Ascending aorta (tissue), 2 donors: ENCODE measurements around the gene GPD2. TPM values are rescaled to one million over a fixed set of nuclear protein-coding genes. Genes with fewer than 3 reads are reported as not detected.

Experiments
- DNase-seq, 2 donors: peaks; one replicate each; pipeline ENCODE4 v3.0.0-alpha.2; 2019; ENCODE audit warnings: low spot score in 2 of 2
- H3K27ac ChIP-seq, 2 donors: fragments of 200-600 bp; sonication (generic); one replicate each; pipeline ENCODE4 v1.5.1; 2016 to 2017; ENCODE audit warnings: mild to moderate bottlenecking in 1 of 2
- H3K27me3 ChIP-seq: fragments of 200-600 bp; sonication (generic); one replicate; pipeline ENCODE4 v1.5.1; 2017
- H3K36me3 ChIP-seq, 2 donors: fragments of 200-600 bp; sonication (generic); one replicate each; pipeline ENCODE4 v1.5.1; 2016
- H3K4me1 ChIP-seq, 2 donors: fragments of 200-600 bp; sonication (generic); one replicate each; pipeline ENCODE4 v1.5.1; 2016 to 2017; ENCODE audit warnings: mild to moderate bottlenecking in 1 of 2
- H3K4me3 ChIP-seq, 2 donors: fragments of 200-600 bp; sonication (generic); one replicate each; pipeline ENCODE4 v1.5.1; 2016 to 2017; ENCODE audit warnings: mild to moderate bottlenecking in 1 of 2
- H3K9me3 ChIP-seq, 2 donors: fragments of 200-600 bp; sonication (generic); one replicate each; pipeline ENCODE4 v1.5.1; 2016
- intact Hi-C: fragments of 100-400 bp; cut with DNase I; formaldehyde crosslinking; loops from one replicate; pipeline ENCODE4 v1.15.1; 2023
- total RNA-seq: library from RNA; depleted of rRNA; stranded (reverse); fragments of >200 nt; gene quantifications from one replicate; pipeline ENCODE4 v1.1.0, GENCODE V29; 2016
- TF ChIP-seq, protein P1 (sequence below), 3 experiments: fragments of 200-600 bp in 2 of 3; fragments of 450-650 bp in 1 of 3; sonication (generic) in 2 of 3; IDR thresholded peaks; one replicate each; pipeline ENCODE4 v1.5.1; 2016 to 2019; ENCODE audit warnings: antibody characterized with exemption in 3 of 3, mild to moderate bottlenecking in 1 of 3, moderate library complexity in 1 of 3

GPD2 gene
- total RNA-seq, 1 donor from 2014 or later: 20.0 TPM

DNA sequence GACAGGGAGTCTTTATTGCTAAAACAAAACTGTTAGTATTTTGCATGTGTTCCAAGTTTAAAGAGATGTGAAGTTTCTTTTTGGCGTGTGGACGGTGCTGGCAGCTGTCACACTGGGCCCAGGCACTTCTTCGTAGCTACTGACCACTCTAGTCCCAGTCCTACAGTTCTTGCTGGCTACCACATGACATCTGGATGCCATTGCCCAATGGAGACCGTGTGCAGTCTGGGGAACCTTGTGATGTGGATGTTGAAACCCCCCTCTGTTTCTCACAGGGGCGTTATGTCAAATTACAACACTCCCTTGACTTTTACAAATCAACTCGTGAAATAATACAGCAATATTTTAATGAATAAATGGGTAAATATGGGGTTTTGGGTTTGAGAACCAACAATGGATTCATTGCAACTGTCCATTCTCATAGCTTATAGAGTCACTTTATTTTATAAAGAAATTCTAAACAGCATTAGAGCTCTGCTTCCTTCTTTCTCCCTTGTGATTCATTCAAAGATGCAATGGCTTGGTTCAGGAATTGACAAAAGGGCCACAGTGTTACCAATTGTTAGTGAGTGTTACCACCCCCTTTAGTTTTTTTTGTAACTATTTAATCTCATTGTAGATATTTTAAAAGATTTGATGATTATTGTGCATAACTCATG is 1.2 kb downstream of the GPD2 start:
- Histone ChIP-seq H3K4me3 (peak overlapping the region; percentile 67 to 86), H3K27ac (peak overlapping the region; percentile 99 to 100)
- peak in 1 of 2 donors; percentile 72 for DNase-seq

DNA sequence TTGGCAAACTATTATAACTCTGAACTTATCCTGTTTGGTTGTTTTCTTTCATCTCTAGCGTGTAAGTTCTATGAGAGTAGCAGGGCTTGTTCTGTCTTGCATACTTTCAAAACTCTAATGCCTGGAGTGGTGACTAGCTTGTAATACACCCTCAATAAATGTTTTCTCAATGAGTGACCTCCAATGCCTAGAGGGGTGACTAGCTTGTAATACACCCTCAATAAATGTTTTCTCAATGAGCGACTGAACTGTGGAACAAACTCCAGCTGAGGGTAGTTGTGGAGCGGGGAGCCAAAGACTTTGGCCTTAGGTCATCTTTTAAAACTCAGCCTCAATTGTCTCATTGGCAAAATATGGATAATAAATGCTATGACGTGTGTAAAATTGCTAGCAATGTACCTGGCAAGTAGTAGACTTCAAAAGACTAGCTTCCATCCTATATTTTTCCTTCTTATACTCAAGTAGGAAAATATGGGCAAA is 1.8 kb downstream of the GPD2 start:
- DNase-seq: no peak
- Histone ChIP-seq H3K4me1 (peaks cover 9 to 18% of the 10 kb centered on the region in 2 donors), H3K9me3 (no peaks in the 10 kb centered on the region), H3K4me3 (no peak overlapping the region), H3K36me3 (peaks cover 0 to 5% of the 10 kb centered on the region in 2 donors), H3K27me3 (no peaks in the 10 kb centered on the region), H3K27ac (peak overlapping the region; percentile 99 to 100)
- TF ChIP-seq, protein P1, sequence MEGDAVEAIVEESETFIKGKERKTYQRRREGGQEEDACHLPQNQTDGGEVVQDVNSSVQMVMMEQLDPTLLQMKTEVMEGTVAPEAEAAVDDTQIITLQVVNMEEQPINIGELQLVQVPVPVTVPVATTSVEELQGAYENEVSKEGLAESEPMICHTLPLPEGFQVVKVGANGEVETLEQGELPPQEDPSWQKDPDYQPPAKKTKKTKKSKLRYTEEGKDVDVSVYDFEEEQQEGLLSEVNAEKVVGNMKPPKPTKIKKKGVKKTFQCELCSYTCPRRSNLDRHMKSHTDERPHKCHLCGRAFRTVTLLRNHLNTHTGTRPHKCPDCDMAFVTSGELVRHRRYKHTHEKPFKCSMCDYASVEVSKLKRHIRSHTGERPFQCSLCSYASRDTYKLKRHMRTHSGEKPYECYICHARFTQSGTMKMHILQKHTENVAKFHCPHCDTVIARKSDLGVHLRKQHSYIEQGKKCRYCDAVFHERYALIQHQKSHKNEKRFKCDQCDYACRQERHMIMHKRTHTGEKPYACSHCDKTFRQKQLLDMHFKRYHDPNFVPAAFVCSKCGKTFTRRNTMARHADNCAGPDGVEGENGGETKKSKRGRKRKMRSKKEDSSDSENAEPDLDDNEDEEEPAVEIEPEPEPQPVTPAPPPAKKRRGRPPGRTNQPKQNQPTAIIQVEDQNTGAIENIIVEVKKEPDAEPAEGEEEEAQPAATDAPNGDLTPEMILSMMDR (IDR thresholded peaks at IDR 0.05): no peak
- intact Hi-C loops: loop anchor here (2.0 kb wide), 1 partner anchor 103 kb away; no protein-coding TSS in a partner anchor

More for the DNA sequence above, 1.2 kb downstream of the GPD2 start:
- H3K27me3 ChIP-seq: no peaks in the 10 kb centered on the region
- TF ChIP-seq, protein P1 (IDR thresholded peaks at IDR 0.05): no peak
- H3K9me3 ChIP-seq: no peaks in the 10 kb centered on the region
- peaks cover 0 to 5% of the 10 kb centered on the region in 2 donors for H3K36me3 ChIP-seq
- H3K4me1 ChIP-seq: peaks cover 9 to 18% of the 10 kb centered on the region in 2 donors
- intact Hi-C loops: loop anchor here (2.0 kb wide), 1 partner anchor 103 kb away; no protein-coding TSS in a partner anchor

DNA sequence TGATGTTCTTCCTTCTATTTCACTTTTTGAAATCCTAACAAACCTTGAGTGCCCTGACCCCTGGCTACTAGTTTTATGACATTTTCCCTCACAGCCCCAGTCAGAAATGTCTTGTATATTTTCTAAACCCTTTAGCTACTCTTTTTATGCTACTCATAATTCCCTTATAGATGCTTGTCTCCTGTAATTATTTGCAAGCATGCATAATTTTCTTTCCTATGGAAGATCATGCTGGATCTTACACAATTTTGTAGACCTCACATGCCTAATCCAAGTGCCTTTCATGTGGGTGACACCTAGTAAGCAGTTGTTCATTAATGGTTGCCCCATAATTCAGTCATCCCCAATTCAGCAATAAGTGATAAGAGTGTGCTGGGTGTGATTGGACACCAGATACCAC is 6.9 kb downstream of the GPD2 start:
- no peaks in the 10 kb centered on the region for H3K9me3 ChIP-seq
- intact Hi-C loops: no loop called here
- no peak overlapping the region for H3K4me3 ChIP-seq
- H3K4me1 ChIP-seq: peaks cover 1 to 5% of the 10 kb centered on the region in 2 donors
- H3K27me3 ChIP-seq: no peaks in the 10 kb centered on the region
- peaks cover 0 to 5% of the 10 kb centered on the region in 2 donors for H3K36me3 ChIP-seq
- TF ChIP-seq, protein P1 (IDR thresholded peaks at IDR 0.05): no peak
- H3K27ac ChIP-seq: no peak overlapping the region
- DNase-seq: no peak

DNA sequence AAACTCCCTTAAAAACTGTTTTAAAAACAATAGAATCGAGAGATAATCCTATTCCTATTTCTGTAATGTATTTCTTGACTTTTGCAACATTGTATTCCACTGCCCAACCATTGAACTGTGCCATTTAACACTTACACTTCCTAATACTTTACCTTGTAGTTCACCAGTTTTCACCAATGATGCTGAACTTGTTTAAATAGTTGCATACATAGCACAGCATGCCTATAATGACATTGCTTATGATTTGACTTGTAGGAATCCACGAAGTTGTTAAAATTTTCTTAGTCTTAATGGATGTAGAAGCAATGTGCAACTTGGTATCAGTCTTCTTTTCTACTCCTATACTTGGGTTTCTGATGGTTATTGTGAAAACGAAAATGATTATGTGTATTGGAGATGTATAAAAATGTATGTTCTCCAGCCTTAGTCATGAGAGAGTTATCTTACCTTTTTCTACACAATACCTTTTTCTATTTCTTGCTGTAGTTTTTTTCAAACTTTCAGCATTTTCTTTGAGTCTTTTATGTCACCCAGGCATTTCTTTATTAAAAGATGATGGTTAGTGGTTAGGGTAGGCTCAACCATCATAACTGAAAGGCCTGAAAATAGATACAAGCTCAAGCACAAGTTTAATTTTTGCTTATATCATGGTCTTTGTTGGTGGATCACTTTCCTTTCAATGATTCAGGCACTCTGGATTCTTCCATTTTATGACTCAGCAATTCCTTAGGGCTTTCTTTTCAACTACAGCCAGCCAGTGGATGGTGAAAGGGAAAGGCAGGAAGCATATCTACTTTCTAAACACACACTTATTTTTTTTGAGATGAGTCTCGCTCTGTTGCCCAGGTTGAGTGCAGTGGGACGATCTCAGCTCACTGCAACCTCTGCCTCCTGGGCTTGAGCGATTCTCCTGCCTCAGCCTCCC is 9.4 kb downstream of the GPD2 start:
- Histone ChIP-seq H3K36me3 (peaks cover 0 to 5% of the 10 kb centered on the region in 2 donors), H3K4me1 (peaks cover 0 to 2% of the 10 kb centered on the region in 2 donors), H3K9me3 (no peaks in the 10 kb centered on the region), H3K27me3 (no peaks in the 10 kb centered on the region), H3K4me3 (no peak overlapping the region), H3K27ac (peak overlapping the region in 1 of 2 donors; percentile 6)
- intact Hi-C loops: no loop called here
- DNase-seq: no peak
- TF ChIP-seq, protein P1 (IDR thresholded peaks at IDR 0.05): no peak

DNA sequence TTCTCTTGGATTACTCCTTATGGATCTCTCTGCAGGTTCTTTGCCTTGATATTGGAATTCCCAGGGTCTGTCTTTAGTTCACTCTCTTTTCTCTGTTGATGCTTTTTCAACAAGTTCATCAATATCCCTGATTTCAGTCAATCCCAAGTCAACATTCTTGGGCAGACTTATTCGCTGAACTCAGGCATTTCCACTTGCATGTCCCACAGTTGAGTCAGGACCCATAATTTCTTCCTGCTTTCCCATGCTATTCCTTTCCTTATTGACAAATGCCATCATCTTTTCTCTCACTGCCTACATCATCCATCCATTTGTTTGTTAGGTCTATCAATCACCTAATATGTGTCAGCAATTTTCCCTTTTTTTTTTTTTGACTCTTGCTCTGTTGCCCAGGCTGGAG is 11.6 kb downstream of the GPD2 start:
- Histone ChIP-seq H3K27me3 (no peaks in the 10 kb centered on the region), H3K36me3 (no peaks in the 10 kb centered on the region), H3K9me3 (no peaks in the 10 kb centered on the region), H3K27ac (no peak overlapping the region), H3K4me1 (peaks cover 0 to 2% of the 10 kb centered on the region in 2 donors), H3K4me3 (no peak overlapping the region)
- intact Hi-C loops: no loop called here
- no peak for DNase-seq
- TF ChIP-seq, protein P1 (IDR thresholded peaks at IDR 0.05): no peak
